Endodermal cell (in vitro differentiated cells): ENCODE results near the gene COG7. TPM values are rescaled to one million over a fixed set of nuclear protein-coding genes. Genes with fewer than 3 reads are reported as not detected.

Experiments
- DNase-seq: peaks from one replicate; pipeline ENCODE4 v3.0.0-alpha.2; 2017
- H3K27ac ChIP-seq: 2 replicates; pipeline ENCODE4 v1.5.1; 2013; ENCODE audit warnings: mild to moderate bottlenecking, low read depth, low read length, moderate library complexity
- H3K27me3 ChIP-seq: 2 replicates; pipeline ENCODE4 v1.6.1; 2013; ENCODE audit warnings: mild to moderate bottlenecking, low read length, moderate library complexity; ENCODE audit not compliant: insufficient read depth, control insufficient read depth, poor library complexity, severe bottlenecking
- H3K36me3 ChIP-seq: 2 replicates; pipeline ENCODE4 v1.7.0; 2013; ENCODE audit warnings: mild to moderate bottlenecking, low read length, moderate library complexity; ENCODE audit not compliant: control insufficient read depth, insufficient read depth
- H3K4me1 ChIP-seq: one replicate; pipeline ENCODE4 v1.7.0; 2013; ENCODE audit warnings: low read length; ENCODE audit not compliant: control insufficient read depth, insufficient read depth
- H3K4me3 ChIP-seq: 2 replicates; pipeline ENCODE4 v1.5.1; 2013; ENCODE audit warnings: mild to moderate bottlenecking, low read length, moderate library complexity
- H3K9ac ChIP-seq: 2 replicates; pipeline ENCODE4 v1.6.1; 2013; ENCODE audit warnings: mild to moderate bottlenecking, low read length, moderate library complexity; ENCODE audit not compliant: poor library complexity, severe bottlenecking; ENCODE audit errors: extremely low read depth
- H3K9me3 ChIP-seq: 2 replicates; pipeline ENCODE4 v1.6.1; 2013; ENCODE audit warnings: mild to moderate bottlenecking, low read length, moderate library complexity; ENCODE audit not compliant: control insufficient read depth
- H3K27ac Mint-ChIP-seq: 2 replicates; pipeline ENCODE4 v1.8.0; 2020; ENCODE audit warnings: mixed read lengths
- H3K27me3 Mint-ChIP-seq: 2 replicates; pipeline ENCODE4 v1.8.0; 2021; ENCODE audit warnings: mild to moderate bottlenecking, mixed read lengths; ENCODE audit not compliant: insufficient read depth
- H3K36me3 Mint-ChIP-seq: 2 replicates; pipeline ENCODE4 v1.8.0; 2020; ENCODE audit warnings: low read depth, mixed read lengths
- H3K4me1 Mint-ChIP-seq: 2 replicates; pipeline ENCODE4 v1.8.0; 2020; ENCODE audit warnings: mixed read lengths
- H3K4me3 Mint-ChIP-seq: 2 replicates; pipeline ENCODE4 v1.8.0; 2020; ENCODE audit warnings: mild to moderate bottlenecking, moderate library complexity, mixed read lengths
- H3K9me3 Mint-ChIP-seq: 2 replicates; pipeline ENCODE4 v1.8.0; 2020; ENCODE audit warnings: mild to moderate bottlenecking, mixed read lengths
- CTCF ChIP-seq: fragments of 200-600 bp; sonication (generic); conservative IDR thresholded peaks from 2 replicates; pipeline ENCODE4 v1.5.0; 2021; ENCODE audit warnings: antibody characterized with exemption, mild to moderate bottlenecking
- WGBS, 2 experiments: methylation state at CpG; one replicate each; pipeline versions ENCODE4 v1.1.5 to v1.1.7; 2013; ENCODE audit warnings: missing lambda C conversion rate in 2 of 2, mixed read lengths in 1 of 2; ENCODE audit not compliant: insufficient coverage in 1 of 2, insufficient read length in 1 of 2; 5-methylcytosine and 5-hydroxymethylcytosine counted together
- total RNA-seq, 2 donors: library from RNA; stranded (reverse); fragmentation: NEBNext Ultra II Directional in 1 of 2; extraction: Animal tissue kit (Norgen Biotek cat#: 25700) in 1 of 2; gene quantifications; 2 replicates in 1 of 2; 3 replicates in 1 of 2; pipeline ENCODE4 v1.2.1, GENCODE V29; 2021

Gene COG7
- total RNA-seq, 2 donors from 2014 or later, result 19.9 to 31.3 TPM

- no peaks in the 10 kb centered on the region for H3K4me1 Mint-ChIP-seq
- H3K4me3 ChIP-seq, result no peak overlapping the region
- 86 to 92% methylated on average over 2 to 5 of the region's 5 CpGs for WGBS, 2 experiments
- H3K4me1 ChIP-seq, result no peaks in the 10 kb centered on the region
- H3K36me3 Mint-ChIP-seq, result no peaks in the 10 kb centered on the region
- H3K27me3 Mint-ChIP-seq, result peaks cover 4% of the 10 kb centered on the region
- H3K36me3 ChIP-seq, result no peaks in the 10 kb centered on the region
- no peak overlapping the region for H3K27ac Mint-ChIP-seq
- DNase-seq, result no peak
- no peaks in the 10 kb centered on the region for H3K9me3 ChIP-seq
- TF ChIP-seq CTCF, result no peak
- no peaks in the 10 kb centered on the region for H3K9me3 Mint-ChIP-seq
- no peak overlapping the region for H3K4me3 Mint-ChIP-seq
- no peaks in the 10 kb centered on the region for H3K27me3 ChIP-seq
- no peak overlapping the region for H3K27ac ChIP-seq
- no peak overlapping the region for H3K9ac ChIP-seq
Measured at GRCh38 chr16:23378921-23379320, 74.1 kb downstream of the COG7 start.

GRCh38 chr16:23378256-23378655, 74.7 kb downstream of the COG7 start:
- Mint-ChIP-seq H3K4me3 (no peak overlapping the region), H3K27me3 (peaks cover 4% of the 10 kb centered on the region), H3K27ac (no peak overlapping the region), H3K36me3 (no peaks in the 10 kb centered on the region), H3K4me1 (no peaks in the 10 kb centered on the region), H3K9me3 (no peaks in the 10 kb centered on the region)
- Histone ChIP-seq H3K9me3 (no peaks in the 10 kb centered on the region), H3K4me3 (no peak overlapping the region), H3K27me3 (no peaks in the 10 kb centered on the region), H3K27ac (no peak overlapping the region), H3K4me1 (no peaks in the 10 kb centered on the region), H3K9ac (no peak overlapping the region), H3K36me3 (no peaks in the 10 kb centered on the region)
- no peak for TF ChIP-seq CTCF
- WGBS, 2 experiments, result 83% methylated on average over 1 to 8 of the region's 8 CpGs
- DNase-seq, result no peak

- 93 to 100% methylated on average over 1 to 9 of the region's 9 CpGs for WGBS, 2 experiments
- Histone ChIP-seq H3K27me3 (no peaks in the 10 kb centered on the region), H3K36me3 (no peaks in the 10 kb centered on the region), H3K9me3 (no peaks in the 10 kb centered on the region), H3K4me1 (no peaks in the 10 kb centered on the region), H3K9ac (no peak overlapping the region), H3K4me3 (no peak overlapping the region), H3K27ac (no peak overlapping the region)
- H3K9me3 Mint-ChIP-seq, result no peaks in the 10 kb centered on the region
- DNase-seq, result no peak
- no peaks in the 10 kb centered on the region for H3K36me3 Mint-ChIP-seq
- peaks cover 4% of the 10 kb centered on the region for H3K27me3 Mint-ChIP-seq
- no peak for TF ChIP-seq CTCF
- H3K4me1 Mint-ChIP-seq, result no peaks in the 10 kb centered on the region
- no peak overlapping the region for H3K27ac Mint-ChIP-seq
- H3K4me3 Mint-ChIP-seq, result no peak overlapping the region
Measured at GRCh38 chr16:23377071-23377931, 75.7 kb downstream of the COG7 start.
